ENCODE data around the gene ENTREP1. TPM values are rescaled to one million over a fixed set of nuclear protein-coding genes. Genes with fewer than 3 reads are reported as not detected.

Gene ENTREP1
- total RNA-seq, 1 donor from 2014 or later, result 22.1 TPM

GRCh38 chr9:69357821-69358220 lies 32.8 kb downstream of the ENTREP1 start:
- no peak overlapping the region for H3K4me3 ChIP-seq
- no peaks in the 10 kb centered on the region for H3K27me3 ChIP-seq (ENCODE audit: low read depth)
- TF ChIP-seq, protein P1, sequence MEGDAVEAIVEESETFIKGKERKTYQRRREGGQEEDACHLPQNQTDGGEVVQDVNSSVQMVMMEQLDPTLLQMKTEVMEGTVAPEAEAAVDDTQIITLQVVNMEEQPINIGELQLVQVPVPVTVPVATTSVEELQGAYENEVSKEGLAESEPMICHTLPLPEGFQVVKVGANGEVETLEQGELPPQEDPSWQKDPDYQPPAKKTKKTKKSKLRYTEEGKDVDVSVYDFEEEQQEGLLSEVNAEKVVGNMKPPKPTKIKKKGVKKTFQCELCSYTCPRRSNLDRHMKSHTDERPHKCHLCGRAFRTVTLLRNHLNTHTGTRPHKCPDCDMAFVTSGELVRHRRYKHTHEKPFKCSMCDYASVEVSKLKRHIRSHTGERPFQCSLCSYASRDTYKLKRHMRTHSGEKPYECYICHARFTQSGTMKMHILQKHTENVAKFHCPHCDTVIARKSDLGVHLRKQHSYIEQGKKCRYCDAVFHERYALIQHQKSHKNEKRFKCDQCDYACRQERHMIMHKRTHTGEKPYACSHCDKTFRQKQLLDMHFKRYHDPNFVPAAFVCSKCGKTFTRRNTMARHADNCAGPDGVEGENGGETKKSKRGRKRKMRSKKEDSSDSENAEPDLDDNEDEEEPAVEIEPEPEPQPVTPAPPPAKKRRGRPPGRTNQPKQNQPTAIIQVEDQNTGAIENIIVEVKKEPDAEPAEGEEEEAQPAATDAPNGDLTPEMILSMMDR (IDR thresholded peaks at IDR 0.05; ENCODE audit: borderline replicate concordance), result no peak
- H3K9me3 ChIP-seq (replicated peaks), result no peaks in the 10 kb centered on the region
- no peaks in the 10 kb centered on the region for H3K36me3 ChIP-seq
- peaks cover 38% of the 10 kb centered on the region for H3K4me1 ChIP-seq
- H3K27ac ChIP-seq (replicated peaks), result peak overlapping the region; percentile 76
- no peak for DNase-seq
- intact Hi-C loops (cut with micrococcal nuclease), result no loop called here

DNA sequence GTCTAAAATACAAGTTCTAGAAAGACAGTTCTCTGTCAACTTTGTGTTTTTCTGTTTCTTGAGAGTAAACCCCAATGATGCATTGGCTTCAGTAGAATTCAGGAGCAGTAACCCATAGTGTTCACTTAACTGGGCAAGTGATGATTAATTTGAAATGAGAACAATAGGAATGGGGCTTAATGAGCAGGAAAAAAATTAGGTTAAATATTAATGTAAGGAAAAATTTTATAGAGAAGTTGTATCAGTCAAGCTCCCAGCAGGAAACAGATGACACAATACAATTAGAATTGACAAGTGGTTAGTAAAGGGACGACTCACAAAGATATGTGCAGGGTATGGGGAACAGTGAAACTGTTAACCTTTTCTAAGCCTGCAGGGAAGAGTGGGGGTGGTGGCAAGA lies 38.2 kb downstream of the ENTREP1 start:
- peaks cover 38% of the 10 kb centered on the region for H3K4me1 ChIP-seq
- H3K4me3 ChIP-seq, result no peak overlapping the region
- H3K27ac ChIP-seq (replicated peaks), result peak overlapping the region; percentile 42
- intact Hi-C loops (cut with micrococcal nuclease), result no loop called here
- H3K9me3 ChIP-seq (replicated peaks), result peaks cover under 1% of the 10 kb centered on the region
- no peaks in the 10 kb centered on the region for H3K27me3 ChIP-seq (ENCODE audit: low read depth)
- no peaks in the 10 kb centered on the region for H3K36me3 ChIP-seq
- no peak for DNase-seq
- TF ChIP-seq, protein P1 (IDR thresholded peaks at IDR 0.05; ENCODE audit: borderline replicate concordance), result no peak

- peaks cover 10% of the 10 kb centered on the region for H3K9me3 ChIP-seq (replicated peaks)
- H3K4me3 ChIP-seq, result no peak overlapping the region
- TF ChIP-seq, protein P1 (IDR thresholded peaks at IDR 0.05; ENCODE audit: borderline replicate concordance), result no peak
- DNase-seq, result no peak
- H3K27me3 ChIP-seq (ENCODE audit: low read depth), result no peaks in the 10 kb centered on the region
- peak overlapping the region; percentile 38 for H3K27ac ChIP-seq (replicated peaks)
- no peaks in the 10 kb centered on the region for H3K36me3 ChIP-seq
- peaks cover 36% of the 10 kb centered on the region for H3K4me1 ChIP-seq
- intact Hi-C loops (cut with micrococcal nuclease), result no loop called here
Observed at GRCh38 chr9:69364510-69365150, 39.6 kb downstream of the ENTREP1 start.

DNA sequence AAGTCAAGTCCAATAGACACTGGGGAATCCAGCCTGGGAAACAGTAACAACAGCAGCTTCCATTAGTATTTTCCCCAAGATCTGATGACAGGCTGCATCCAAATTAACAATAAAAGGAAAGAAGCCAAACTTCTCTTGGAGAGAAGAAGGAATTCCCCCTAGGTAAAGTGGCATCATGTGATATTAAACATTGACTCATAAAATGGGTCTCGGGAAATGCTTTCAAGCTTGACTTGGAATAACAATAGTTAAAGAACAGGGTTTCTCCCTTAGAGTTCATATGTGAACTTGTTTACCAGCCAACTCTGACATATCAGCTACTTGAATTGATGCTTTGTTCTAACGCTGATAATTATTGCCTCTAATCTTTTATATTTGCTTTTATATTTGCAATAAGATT lies 45.4 kb downstream of the ENTREP1 start:
- peaks cover 10% of the 10 kb centered on the region for H3K36me3 ChIP-seq
- peak overlapping the region; percentile 22 for H3K27ac ChIP-seq (replicated peaks)
- no peak overlapping the region for H3K4me3 ChIP-seq
- no peaks in the 10 kb centered on the region for H3K27me3 ChIP-seq (ENCODE audit: low read depth)
- intact Hi-C loops (cut with micrococcal nuclease), result no loop called here
- TF ChIP-seq, protein P1 (IDR thresholded peaks at IDR 0.05; ENCODE audit: borderline replicate concordance), result no peak
- no peak for DNase-seq
- peaks cover 45% of the 10 kb centered on the region for H3K4me1 ChIP-seq
- H3K9me3 ChIP-seq (replicated peaks), result peaks cover 10% of the 10 kb centered on the region

DNA sequence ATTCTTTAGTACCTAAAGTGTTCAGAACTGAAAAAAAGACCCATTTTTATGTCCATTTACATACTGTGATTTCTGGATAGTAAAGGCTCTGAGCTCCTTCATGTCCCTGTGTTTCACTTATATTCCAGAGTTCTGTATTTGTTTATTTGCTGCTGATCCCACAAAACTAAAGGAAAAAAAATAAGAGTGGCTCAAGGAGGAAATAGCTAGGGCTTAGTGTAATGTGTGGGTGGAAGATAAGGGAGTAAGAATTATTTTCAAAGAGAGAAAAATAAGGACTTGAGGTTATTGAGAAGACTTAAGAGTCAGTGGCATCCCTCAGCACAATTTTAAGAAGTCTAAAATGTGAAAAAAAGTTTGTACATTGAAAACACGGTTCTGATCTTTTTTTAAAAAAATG lies 46.0 kb downstream of the ENTREP1 start:
- peaks cover 10% of the 10 kb centered on the region for H3K36me3 ChIP-seq
- intact Hi-C loops (cut with micrococcal nuclease), result no loop called here
- DNase-seq, result no peak
- no peaks in the 10 kb centered on the region for H3K27me3 ChIP-seq (ENCODE audit: low read depth)
- peaks cover 10% of the 10 kb centered on the region for H3K9me3 ChIP-seq (replicated peaks)
- peaks cover 45% of the 10 kb centered on the region for H3K4me1 ChIP-seq
- no peak overlapping the region for H3K27ac ChIP-seq (replicated peaks)
- TF ChIP-seq, protein P1 (IDR thresholded peaks at IDR 0.05; ENCODE audit: borderline replicate concordance), result no peak
- no peak overlapping the region for H3K4me3 ChIP-seq
